GM20431 (cell line): Measurements from ENCODE around the gene TBC1D5.

Experiments used
- in situ Hi-C: fragments of 300-500 bp; cut with MseI, MboI; formaldehyde crosslinking; loops from one replicate; pipeline ENCODE4 v1.15.0; 2020; ENCODE audit warnings: low sequenced_read_pairs; ENCODE audit not compliant: unreplicated experiment

The TBC1D5 gene

DNA sequence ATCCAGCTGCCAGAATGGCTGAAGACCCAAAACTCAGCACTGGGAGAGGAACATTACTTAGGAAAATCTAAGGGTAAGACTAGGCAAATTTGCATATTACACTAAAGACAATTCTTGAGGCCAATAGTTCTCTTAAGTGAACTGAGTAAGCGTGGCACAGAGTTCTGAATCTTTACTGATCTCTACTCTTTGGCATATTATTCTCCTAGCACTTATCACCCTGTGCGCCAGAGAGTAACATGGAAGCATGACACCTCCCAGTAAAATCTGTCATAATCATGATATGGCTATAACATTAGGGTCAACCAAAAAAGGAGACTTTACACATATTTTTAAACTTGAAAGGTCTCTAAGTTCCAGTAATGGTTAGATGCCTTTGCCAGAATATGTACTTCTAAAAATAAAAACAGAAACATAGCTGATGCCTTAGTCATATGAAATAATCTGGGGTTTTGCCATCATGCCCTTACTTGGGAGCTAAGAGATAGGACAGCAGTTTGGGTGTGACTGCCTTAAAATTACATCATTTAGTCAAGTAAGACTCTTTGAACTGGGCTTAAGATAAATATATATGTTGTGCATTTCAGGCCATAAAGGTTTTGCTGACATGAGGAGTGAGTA lies 567.1 kb downstream of the TBC1D5 start:
- in situ Hi-C loops, result no loop called here

GRCh38 chr3:17166369-17166768 lies 576.1 kb downstream of the TBC1D5 start:
- in situ Hi-C loops, result no loop called here

DNA sequence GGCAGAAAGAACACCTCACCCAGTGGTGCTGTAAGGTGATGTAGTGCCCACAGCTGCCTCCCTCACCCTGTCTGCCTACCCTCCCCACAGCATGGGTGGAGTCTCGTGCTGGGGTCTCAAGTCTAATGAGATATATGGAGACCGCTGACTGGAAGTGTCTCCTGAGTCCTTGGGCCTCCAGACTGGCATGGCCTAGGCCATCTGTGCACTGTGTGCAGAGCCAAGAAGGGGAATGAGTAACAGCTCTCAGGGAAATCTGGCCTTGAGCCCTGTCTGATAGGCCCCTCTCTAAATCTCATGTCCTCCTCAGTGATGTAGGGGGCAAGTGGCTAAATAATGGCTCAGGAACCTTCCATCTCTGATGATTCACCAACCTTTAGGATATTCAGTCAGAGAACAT lies 580.3 kb downstream of the TBC1D5 start:
- in situ Hi-C loops, result no loop called here

- in situ Hi-C loops, result no loop called here
Observed at GRCh38 chr3:17160597-17160996, 581.8 kb downstream of the TBC1D5 start.

DNA sequence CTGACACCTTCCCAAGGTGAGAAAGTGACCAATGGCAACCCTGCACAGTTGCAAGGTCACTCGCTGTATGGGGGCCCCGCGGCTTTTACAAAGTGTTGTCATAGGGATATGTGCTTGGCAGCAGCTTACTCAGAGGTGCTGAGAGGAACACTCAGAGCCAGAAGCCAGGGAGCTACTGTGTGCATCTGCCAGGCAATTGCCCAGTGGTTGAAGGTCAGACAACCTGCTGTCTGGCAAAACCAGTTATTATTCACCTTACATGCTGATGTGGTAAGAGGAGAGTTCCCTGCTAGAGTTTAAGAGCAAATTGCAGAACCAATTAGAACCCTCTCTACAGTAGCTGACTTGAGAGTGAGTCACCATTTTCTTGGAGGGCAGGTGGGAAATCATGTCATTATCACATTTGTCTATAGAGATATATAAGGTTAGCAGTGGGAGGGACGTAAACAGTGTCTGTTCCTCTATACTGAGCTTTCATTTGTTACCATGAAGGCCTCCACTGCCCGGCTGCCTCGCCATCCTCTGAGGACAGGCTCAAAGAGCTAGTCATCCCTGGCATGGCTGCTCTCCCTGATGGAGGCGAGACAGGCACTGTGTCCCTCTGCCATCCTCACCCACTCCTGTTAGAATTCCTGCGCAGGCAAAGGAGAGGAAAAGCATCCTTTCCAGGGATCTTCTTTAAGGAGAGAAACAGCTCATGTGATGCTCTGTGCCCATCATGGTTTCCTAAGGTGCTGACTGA lies 583.3 kb downstream of the TBC1D5 start:
- in situ Hi-C loops, result no loop called here

GRCh38 chr3:17157713-17158112 lies 584.7 kb downstream of the TBC1D5 start:
- in situ Hi-C loops, result no loop called here

GRCh38 chr3:17156864-17157263 lies 585.6 kb downstream of the TBC1D5 start:
- in situ Hi-C loops, result no loop called here

- in situ Hi-C loops, result no loop called here
Observed at GRCh38 chr3:17155951-17156350, 586.5 kb downstream of the TBC1D5 start.

DNA sequence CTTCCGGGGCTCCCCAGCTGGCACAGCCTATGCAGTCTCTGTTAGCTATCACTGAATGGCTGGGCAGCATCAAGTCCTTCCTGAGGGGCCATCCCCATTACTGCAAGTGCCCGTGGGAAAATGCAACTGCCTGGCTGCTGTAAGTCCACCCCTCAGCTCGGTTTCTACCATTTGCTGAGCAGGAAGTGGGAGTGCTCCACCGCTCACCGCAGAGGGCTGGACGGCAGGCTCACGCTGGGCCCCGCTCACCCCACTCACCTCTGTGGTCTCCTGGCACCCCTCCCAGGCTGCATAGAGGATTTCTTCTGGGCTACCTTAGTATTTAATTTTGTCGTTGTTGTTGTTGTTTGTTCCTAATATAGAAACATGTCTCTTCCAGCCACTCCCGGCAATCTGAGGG lies 587.5 kb downstream of the TBC1D5 start:
- in situ Hi-C loops, result no loop called here

- in situ Hi-C loops, result no loop called here
Observed at GRCh38 chr3:17154221-17154620, 588.2 kb downstream of the TBC1D5 start.

- in situ Hi-C loops, result no loop called here
Observed at GRCh38 chr3:17153209-17153608, 589.2 kb downstream of the TBC1D5 start.

DNA sequence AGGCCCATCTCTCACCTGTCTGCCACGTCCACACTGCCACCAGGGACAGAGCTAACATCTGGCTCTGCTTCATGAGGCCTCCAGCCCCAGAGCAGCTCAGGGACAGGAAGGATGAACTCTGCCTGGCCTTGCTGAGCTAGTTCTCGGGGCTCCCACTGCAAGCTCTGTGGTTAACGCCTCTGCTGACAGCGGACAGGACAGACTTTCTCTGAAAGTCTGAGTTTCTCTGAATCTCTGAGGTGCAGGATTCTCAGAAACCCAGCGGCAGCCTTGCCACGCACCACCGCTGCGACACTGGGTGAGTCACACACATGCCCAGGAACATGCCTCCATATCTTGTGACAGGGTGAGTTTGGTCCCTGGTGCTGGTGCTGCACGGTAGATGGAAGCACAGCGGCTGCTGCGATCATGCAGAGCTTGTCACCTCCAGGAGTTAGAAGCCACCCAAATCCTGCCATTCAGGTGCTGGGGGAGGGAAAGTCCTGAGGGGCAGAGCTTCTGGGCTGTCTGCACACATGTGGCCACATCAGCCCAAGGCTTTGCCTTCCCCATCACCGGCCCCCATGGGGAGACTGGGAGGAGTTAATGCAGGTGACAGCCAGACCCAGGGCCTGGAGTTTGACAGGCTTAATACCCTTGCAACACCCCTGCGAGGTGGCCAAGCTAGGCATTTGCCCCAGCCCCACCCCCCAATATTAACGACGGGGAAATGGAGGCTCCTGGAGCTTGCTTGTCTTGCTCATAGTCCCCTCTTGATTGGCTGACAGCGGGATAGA lies 590.6 kb downstream of the TBC1D5 start:
- in situ Hi-C loops, result no loop called here

GRCh38 chr3:17149076-17149475 lies 593.4 kb downstream of the TBC1D5 start:
- in situ Hi-C loops, result no loop called here

GRCh38 chr3:17144665-17144993 lies 597.8 kb downstream of the TBC1D5 start:
- in situ Hi-C loops, result no loop called here

- in situ Hi-C loops, result no loop called here
Observed at GRCh38 chr3:17143893-17144664, 598.4 kb downstream of the TBC1D5 start.

GRCh38 chr3:17142516-17142915 lies 599.9 kb downstream of the TBC1D5 start:
- in situ Hi-C loops, result no loop called here

- in situ Hi-C loops, result no loop called here
Observed at GRCh38 chr3:17141699-17142098, 600.7 kb downstream of the TBC1D5 start.

GRCh38 chr3:17140670-17141505 lies 601.5 kb downstream of the TBC1D5 start:
- in situ Hi-C loops, result no loop called here

GRCh38 chr3:17138246-17139039 lies 604.0 kb downstream of the TBC1D5 start:
- in situ Hi-C loops, result no loop called here
